Measurements from ENCODE around the gene RAD21L1.

Gene RAD21L1

GRCh38 chr20:1225783-1226654 lies at the start of gene RAD21L1:
TSS of gene RAD21L1 (plus strand) at chr20:1226044. CDS start at chr20:1228454, 2,410 bp downstream.
- DNase-seq (ENCODE audit: low read depth in 4 of 4, low spot score in 1 of 4) = peak; percentile 71 to 86 (median 77)

- DNase-seq (ENCODE audit: low read depth in 4 of 4, low spot score in 1 of 4) = no peak
Measured at GRCh38 chr20:1177680-1178079, 48.2 kb upstream of the RAD21L1 start.

DNA sequence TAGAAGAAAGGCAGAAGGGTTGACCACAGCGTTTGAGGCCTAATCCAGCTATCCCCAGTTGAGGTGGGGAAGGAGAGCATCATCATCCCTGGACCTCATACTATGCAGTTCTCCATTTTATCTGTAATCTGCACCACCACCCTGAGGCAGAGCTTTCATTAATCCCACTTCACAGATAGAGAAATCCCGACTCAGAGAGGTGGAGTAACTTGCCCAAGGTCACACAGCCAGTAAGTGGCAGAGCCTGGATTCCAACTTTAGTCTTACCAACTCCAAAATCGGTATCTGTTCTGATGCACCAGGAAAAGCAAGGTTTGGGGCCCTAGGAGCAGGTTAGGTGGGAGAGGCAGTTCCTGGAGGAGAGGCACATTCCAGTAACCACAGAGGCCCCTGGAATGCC lies 47.7 kb upstream of the RAD21L1 start:
- no peak for DNase-seq (ENCODE audit: low read depth in 4 of 4, low spot score in 1 of 4)

DNA sequence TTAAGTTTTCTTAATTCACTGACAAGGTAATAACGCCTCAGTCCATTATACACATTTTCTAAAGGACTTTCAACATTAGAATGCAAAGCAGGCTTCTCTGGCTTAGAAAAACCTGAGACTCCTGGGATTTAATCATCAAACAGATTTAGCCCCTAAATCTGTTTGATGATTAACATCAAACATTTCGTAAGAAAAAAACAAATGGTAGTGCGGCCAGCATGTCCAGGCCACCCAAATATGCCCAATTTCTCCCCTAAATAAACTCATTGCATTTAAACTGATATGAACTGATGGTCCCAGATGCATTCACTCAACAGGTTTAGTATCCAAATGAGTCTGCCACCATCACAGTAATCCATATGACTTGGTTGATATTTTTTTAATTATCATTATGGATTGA lies 47.2 kb upstream of the RAD21L1 start:
- no peak for DNase-seq (ENCODE audit: low read depth in 4 of 4, low spot score in 1 of 4)

DNA sequence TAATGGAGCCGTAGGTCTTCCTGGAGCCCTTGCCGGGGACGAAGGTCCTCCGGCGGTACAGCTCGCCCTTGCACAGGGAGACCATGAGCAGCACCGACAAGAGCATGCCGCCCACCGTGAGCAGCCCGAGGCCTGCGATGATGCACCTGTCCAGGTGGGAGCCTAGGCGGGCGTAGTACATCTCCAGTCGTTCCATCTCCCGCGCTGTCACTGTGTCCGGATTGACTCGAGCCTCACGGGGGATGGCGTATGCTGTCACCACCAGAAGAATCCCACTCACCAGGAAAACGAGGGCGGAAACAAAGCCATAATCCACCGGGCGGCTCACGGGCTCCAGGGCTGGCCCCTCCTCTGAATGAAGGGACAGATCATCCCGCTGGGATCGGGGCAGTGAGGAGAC lies 44.9 kb upstream of the RAD21L1 start:
- DNase-seq (ENCODE audit: low read depth in 4 of 4, low spot score in 1 of 4) = no peak

DNA sequence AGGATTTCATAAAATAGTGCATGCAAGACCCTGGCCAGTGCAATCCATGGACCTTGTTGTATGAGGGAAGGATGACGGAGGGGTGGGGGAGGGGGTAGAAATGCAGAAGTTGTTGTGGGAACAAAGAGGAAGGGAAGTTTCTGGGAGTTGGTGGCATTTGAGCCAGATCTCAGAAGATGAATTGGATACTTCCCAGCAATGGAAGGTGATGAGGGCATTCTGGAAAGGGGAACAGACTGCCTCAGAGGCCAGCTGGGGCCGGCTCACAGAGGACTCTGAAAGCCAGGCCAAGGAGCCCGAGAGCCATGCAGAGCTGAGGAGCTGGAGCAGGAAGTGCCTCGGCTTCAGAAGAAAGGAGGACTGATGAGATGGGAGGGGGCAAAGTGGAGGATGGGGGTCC lies 43.7 kb upstream of the RAD21L1 start:
- DNase-seq (ENCODE audit: low read depth in 4 of 4, low spot score in 1 of 4) = no peak

GRCh38 chr20:1183153-1183552 lies 42.7 kb upstream of the RAD21L1 start:
- no peak for DNase-seq (ENCODE audit: low read depth in 4 of 4, low spot score in 1 of 4)

- DNase-seq (ENCODE audit: low read depth in 4 of 4, low spot score in 1 of 4) = no peak
Measured at GRCh38 chr20:1184260-1184637, 41.6 kb upstream of the RAD21L1 start.

DNA sequence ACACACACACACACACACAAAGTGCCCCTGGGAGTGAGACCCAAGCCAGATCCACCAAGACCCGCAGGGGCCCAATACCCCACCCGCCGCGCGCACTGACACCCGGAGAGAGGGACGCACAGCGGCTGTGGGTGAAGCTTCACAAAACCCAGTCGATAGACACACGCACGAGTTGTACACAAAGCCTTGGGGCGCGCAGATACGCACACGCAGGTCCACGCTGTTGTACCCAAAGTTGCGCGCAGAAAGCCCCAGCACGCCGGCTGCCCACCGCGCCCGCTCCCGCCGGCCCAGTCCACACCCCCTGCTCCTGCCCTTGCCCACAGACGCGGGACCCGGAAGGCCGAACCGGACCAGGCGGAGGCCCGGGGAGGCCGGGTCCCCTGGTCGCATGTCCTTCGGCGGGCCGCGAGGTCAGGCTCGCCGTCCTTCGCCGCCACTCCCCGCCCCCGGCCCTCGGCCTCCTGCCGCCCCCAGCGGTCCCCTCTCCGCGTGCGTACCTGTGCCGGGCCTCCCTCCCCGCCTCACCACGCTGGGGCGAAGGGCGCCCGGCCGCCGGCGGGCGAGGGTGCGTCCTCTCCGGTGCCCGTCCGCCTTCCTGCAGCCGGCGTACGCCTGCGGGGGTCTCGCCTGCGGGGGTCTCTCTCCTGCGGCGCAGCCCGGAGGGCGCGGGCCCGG lies 41.1 kb upstream of the RAD21L1 start, which contains the start of gene TMEM74B:
Gene TMEM74B, minus strand, starts transcription at position 344 of the 678 bp plus-strand sequence. CDS start 1,180 bp downstream, outside the sequence.
- no peak for DNase-seq (ENCODE audit: low read depth in 4 of 4, low spot score in 1 of 4)

DNA sequence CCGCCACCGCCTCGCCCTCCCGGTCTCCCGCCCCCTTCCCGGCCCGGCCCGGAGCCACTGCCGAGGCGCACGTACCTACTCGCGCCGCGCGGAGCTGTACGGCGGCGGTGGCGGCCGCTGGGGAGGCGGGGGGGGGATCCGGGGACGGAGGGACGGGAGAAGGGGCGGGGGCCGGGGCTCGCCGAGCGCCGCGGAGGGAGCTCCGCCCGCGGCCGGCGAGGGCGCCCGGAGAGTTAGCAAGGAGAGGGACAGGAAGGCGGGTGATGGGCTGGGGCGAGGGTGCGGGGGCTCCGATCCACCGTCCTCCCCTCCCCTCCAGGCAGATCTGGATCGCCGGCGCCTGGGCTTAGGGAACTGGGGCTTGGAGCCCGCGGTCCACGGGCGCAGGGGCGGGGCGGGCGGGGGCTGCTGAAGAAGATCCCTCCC lies 40.5 kb upstream of the RAD21L1 start:
- DNase-seq (ENCODE audit: low read depth in 4 of 4, low spot score in 1 of 4) = no peak

DNA sequence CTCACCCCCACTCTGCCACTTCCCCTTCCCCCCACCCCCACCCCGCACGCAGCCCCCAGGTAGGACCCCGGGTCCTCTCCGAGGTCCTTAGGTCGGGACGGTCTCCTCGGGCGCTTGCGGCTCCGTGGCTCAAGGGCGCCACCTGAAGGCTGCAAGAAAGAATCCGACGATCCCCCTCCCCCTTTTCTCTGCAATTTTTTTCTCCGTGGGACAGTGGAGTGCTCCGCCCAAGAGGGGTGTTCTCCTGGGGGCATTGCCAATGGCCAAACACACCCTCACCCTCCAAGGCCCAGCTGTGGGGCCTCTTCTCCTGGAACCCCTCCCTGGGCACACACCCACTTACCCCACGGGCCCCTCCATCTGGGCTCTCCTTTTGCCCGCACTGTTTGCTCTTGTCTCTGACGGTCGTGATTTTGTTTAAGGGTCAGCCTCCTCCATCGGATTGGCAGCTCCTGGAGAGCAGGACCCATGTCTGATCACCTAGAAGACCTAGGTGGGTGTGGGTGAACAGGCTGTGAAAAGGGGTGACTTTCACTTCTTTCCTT lies 40.0 kb upstream of the RAD21L1 start:
- peak in 2 of 4 experiments; percentile 11 to 34 for DNase-seq (ENCODE audit: low read depth in 4 of 4, low spot score in 1 of 4)

- DNase-seq (ENCODE audit: low read depth in 4 of 4, low spot score in 1 of 4) = no peak
Measured at GRCh38 chr20:1186367-1186991, 39.4 kb upstream of the RAD21L1 start.

- DNase-seq (ENCODE audit: low read depth in 4 of 4, low spot score in 1 of 4) = no peak
Measured at GRCh38 chr20:1187605-1188171, 38.2 kb upstream of the RAD21L1 start.

DNA sequence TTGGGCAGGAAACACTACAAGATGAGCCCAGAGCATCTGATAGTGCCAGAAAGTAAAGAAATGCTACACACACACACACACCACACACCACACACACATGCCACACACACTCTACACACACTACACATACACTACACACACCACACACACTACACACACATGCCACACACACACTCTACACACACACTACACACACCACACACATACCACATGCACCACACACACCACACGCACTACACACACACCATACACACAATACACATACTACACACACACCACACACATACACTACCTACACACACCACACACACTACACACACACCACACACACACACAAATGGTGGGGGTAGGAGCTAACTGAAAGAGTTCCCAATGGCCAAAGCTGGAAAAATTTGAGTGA lies 37.5 kb upstream of the RAD21L1 start:
- DNase-seq (ENCODE audit: low read depth in 4 of 4, low spot score in 1 of 4) = no peak

- no peak for DNase-seq (ENCODE audit: low read depth in 4 of 4, low spot score in 1 of 4)
Measured at GRCh38 chr20:1189827-1190226, 36.0 kb upstream of the RAD21L1 start.

DNA sequence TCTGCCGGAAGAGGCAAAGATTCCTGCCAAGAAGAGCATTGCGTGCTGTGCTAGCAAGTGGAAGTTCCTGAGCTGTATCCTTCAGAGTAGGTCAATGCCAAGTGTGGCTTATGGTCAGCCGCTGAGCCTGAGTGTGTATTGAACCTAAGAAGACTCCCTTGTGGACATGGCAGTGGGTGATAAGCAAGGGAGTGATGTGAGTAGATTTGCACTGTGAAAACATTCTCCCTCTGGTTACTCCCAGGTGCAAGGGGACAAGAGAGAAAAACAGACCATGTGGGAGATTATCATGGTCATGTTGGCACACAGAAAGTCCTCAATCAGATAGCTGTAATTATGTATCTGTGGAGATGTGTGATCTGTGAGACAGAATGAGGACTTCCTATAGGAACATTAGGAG lies 35.0 kb upstream of the RAD21L1 start:
- DNase-seq (ENCODE audit: low read depth in 4 of 4, low spot score in 1 of 4) = no peak

GRCh38 chr20:1191299-1191698 lies 34.5 kb upstream of the RAD21L1 start:
- no peak for DNase-seq (ENCODE audit: low read depth in 4 of 4, low spot score in 1 of 4)

DNA sequence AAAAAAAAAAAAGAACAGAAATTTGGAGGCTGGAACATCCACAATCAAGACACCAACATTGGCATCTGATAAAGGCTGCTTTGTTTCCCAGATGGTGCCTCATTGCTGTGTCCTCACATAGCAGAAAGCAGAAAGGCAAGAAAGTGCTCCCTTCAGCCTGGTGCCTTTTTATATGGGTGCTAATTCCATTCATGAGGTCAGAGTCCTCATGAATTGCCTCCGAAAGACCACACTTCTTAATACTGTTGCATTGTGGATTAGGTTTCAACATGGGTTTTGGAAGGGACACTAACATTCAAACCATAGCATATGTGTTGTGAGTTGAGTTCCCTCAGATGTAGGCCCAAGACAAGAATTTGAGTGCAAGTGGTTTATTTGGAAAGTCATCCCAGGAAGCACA lies 30.6 kb upstream of the RAD21L1 start:
- no peak for DNase-seq (ENCODE audit: low read depth in 4 of 4, low spot score in 1 of 4)

DNA sequence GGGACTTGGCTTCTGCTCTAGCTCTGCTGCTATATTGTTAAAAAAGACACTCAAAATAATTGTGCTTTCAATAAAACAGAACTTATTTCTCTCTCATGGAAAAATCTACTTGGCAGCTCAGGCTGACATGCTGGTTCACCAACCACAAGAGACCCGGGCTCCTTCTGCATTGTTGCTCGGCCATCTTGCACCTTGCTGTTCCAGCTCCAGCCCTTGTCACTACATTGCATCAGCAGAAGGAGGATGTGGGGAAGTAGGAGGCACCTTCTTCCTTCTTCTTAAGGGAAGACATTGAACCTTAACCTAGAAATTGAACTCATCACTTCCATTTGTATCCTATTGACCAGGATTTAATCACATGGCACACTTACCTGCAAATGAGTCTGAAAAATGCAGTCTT lies 29.2 kb upstream of the RAD21L1 start:
- DNase-seq (ENCODE audit: low read depth in 4 of 4, low spot score in 1 of 4) = no peak

DNA sequence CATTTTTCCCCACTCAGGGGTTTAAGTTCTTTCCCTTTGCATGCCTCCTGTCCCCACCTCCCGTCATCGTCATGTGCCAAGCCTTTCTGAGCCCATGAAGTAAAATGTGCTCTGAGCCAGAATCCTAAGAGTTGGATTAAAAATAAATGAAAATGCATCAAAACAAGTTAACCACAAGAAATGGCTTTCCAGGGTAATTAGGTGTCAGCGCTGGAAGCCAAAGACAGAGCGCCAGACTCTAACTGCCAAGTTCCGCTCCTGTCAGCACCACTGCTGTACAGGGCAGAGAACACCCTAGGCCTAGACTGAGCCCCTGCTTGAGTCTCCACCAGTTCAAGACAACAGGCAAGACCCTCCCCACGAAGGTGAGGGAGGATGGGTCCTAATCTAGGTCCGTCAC lies 28.0 kb upstream of the RAD21L1 start:
- no peak for DNase-seq (ENCODE audit: low read depth in 4 of 4, low spot score in 1 of 4)

- DNase-seq (ENCODE audit: low read depth in 4 of 4, low spot score in 1 of 4) = no peak
Measured at GRCh38 chr20:1198751-1199150, 27.1 kb upstream of the RAD21L1 start.
